Measurements from ENCODE around the gene EPC1. TPM values are rescaled to one million over a fixed set of nuclear protein-coding genes. Genes with fewer than 3 reads are reported as not detected.

Gene EPC1
- total RNA-seq, 2 donors from 2014 or later: 40.2 to 48.5 TPM

- Histone ChIP-seq H3K4me3 (no peak overlapping the region), H3K4me1 (ENCODE audit: control insufficient read depth in 1 of 2, low read depth in 2 of 2) (peaks cover 14 to 52% of the 10 kb centered on the region in 2 donors), H3K27me3 (replicated peaks; ENCODE audit: insufficient read depth) (no peaks in the 10 kb centered on the region), H3K9me3 (no peaks in the 10 kb centered on the region), H3K27ac (no peak overlapping the region), H3K36me3 (no peaks in the 10 kb centered on the region)
- no peak for TF ChIP-seq CTCF (IDR thresholded peaks at IDR 0.05)
- DNase-seq (ENCODE audit: low spot score) (no peak), ATAC-seq (ENCODE audit: insufficient number of reproducible peaks, low FRiP score, low read depth) (no peak)
Measured at GRCh38 chr10:32349199-32349585, 2.2 kb upstream of the EPC1 start.

- Histone ChIP-seq H3K36me3 (no peaks in the 10 kb centered on the region), H3K27ac (no peak overlapping the region), H3K9me3 (no peaks in the 10 kb centered on the region), H3K4me3 (peak overlapping the region; percentile 92), H3K4me1 (ENCODE audit: control insufficient read depth in 1 of 2, low read depth in 2 of 2) (peaks cover 18 to 55% of the 10 kb centered on the region in 2 donors), H3K27me3 (replicated peaks; ENCODE audit: insufficient read depth) (no peaks in the 10 kb centered on the region)
- DNase-seq (ENCODE audit: low spot score): no peak
- no peak for TF ChIP-seq CTCF (IDR thresholded peaks at IDR 0.05)
- ATAC-seq (ENCODE audit: insufficient number of reproducible peaks, low FRiP score, low read depth): no peak
Measured at GRCh38 chr10:32348297-32349198, 1.6 kb upstream of the EPC1 start.

DNA sequence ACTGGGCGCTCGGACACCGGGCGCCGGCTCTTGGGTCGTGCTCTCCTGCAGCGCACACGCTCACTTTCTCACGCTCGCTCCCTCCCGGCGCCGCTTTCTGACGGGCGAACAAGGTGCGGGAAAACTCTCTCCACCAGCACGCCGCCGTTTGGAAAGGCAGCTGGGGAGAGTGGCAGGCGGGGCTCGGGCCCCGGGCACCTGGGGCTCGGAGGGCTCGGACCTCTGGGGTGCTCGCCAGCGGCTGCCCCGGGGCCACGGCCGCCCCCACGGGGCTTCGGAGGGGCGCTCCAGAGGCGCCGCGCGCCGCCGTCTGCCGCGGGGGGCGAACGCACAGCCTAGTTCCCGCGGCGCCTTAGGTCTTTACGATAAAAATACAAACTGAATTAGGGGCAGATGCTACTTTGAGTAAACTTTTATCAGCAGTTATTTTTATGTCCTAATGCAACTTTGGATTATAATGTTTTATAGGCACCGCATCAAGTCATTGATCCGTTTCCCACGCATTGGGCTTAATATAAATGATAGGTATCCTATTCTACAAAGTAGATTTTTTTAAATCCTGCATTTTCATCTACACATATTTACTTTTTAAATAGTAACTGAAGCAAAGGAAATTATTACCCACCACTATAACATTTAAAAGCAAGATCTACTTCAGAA lies 535 bp upstream of the EPC1 start:
- ATAC-seq (ENCODE audit: insufficient number of reproducible peaks, low FRiP score, low read depth) (no peak), DNase-seq (ENCODE audit: low spot score) (no peak)
- peak overlapping the region; percentile 92 for H3K4me3 ChIP-seq
- no peaks in the 10 kb centered on the region for H3K9me3 ChIP-seq
- no peak for TF ChIP-seq CTCF (IDR thresholded peaks at IDR 0.05)
- H3K36me3 ChIP-seq: no peaks in the 10 kb centered on the region
- no peaks in the 10 kb centered on the region for H3K27me3 ChIP-seq (replicated peaks; ENCODE audit: insufficient read depth)
- peak overlapping the region; percentile 100 for H3K27ac ChIP-seq
- H3K4me1 ChIP-seq (ENCODE audit: control insufficient read depth in 1 of 2, low read depth in 2 of 2): peaks cover 23 to 61% of the 10 kb centered on the region in 2 donors

- TF ChIP-seq CTCF (IDR thresholded peaks at IDR 0.05): peak; percentile 94
- DNase-seq (ENCODE audit: low spot score): peak; percentile 91
Measured at GRCh38 chr10:32346134-32346550, 816 bp downstream of the EPC1 start.

GRCh38 chr10:32341596-32341995 lies 5.4 kb downstream of the EPC1 start:
- no peaks in the 10 kb centered on the region for H3K36me3 ChIP-seq
- H3K4me1 ChIP-seq (ENCODE audit: control insufficient read depth in 1 of 2, low read depth in 2 of 2): peaks cover 74 to 86% of the 10 kb centered on the region in 2 donors
- H3K27ac ChIP-seq: no peak overlapping the region
- ATAC-seq (ENCODE audit: insufficient number of reproducible peaks, low FRiP score, low read depth) (no peak), DNase-seq (ENCODE audit: low spot score) (no peak)
- no peaks in the 10 kb centered on the region for H3K9me3 ChIP-seq
- peak overlapping the region; percentile 18 for H3K4me3 ChIP-seq
- no peak for TF ChIP-seq CTCF (IDR thresholded peaks at IDR 0.05)
- no peaks in the 10 kb centered on the region for H3K27me3 ChIP-seq (replicated peaks; ENCODE audit: insufficient read depth)

More at GRCh38 chr10:32346134-32346550, 816 bp downstream of the EPC1 start:
- H3K9me3 ChIP-seq: no peaks in the 10 kb centered on the region
- H3K27me3 ChIP-seq (replicated peaks; ENCODE audit: insufficient read depth): no peaks in the 10 kb centered on the region
- H3K36me3 ChIP-seq: no peaks in the 10 kb centered on the region
- peak overlapping the region; percentile 92 for H3K4me3 ChIP-seq
- peak overlapping the region; percentile 100 for H3K27ac ChIP-seq
- peaks cover 37 to 72% of the 10 kb centered on the region in 2 donors for H3K4me1 ChIP-seq (ENCODE audit: control insufficient read depth in 1 of 2, low read depth in 2 of 2)
- peak; percentile 78 for ATAC-seq (ENCODE audit: insufficient number of reproducible peaks, low FRiP score, low read depth)

Measured in thoracic aorta (tissue), 2 donors.